MV-4-11 (cell line): ENCODE measurements around the gene EPB41L3.
"Not testable (repeated sequence)": the region's sequence is repeated elsewhere in the genome, so short reads cannot be mapped to it uniquely, and the experiment has no call there.

ENCODE experiments used
- DNase-seq: peaks from one replicate; lab custom pipeline; 2025; lab: John Stamatoyannopoulos, UW

The EPB41L3 gene

GRCh38 chr18:5496305-5496704 is 47.5 kb downstream of the EPB41L3 start:
- no peak for DNase-seq

GRCh38 chr18:5490753-5491480 is 52.9 kb downstream of the EPB41L3 start:
- peak; percentile 11 for DNase-seq

GRCh38 chr18:5488844-5489243 is 55.0 kb downstream of the EPB41L3 start:
- DNase-seq: no peak

DNA sequence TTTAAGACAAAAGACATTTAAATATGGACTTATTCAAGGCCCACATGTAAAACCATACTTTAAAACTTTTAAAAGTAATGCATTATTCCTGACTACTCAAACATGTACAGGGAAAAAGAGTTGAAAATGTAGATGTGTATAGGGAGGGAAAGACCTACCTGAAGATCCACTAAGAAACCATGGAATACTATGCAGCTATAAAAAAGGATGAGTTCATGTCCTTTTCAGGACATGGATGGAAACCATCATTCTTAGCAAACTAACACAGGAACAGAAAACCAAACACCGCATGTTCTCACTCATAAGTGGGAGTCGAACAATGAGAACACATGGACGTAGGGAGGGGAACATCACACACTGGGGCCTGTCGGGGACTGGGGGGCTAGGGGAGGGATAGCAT is 55.8 kb downstream of the EPB41L3 start:
- DNase-seq: not testable (repeated sequence)

- no peak for DNase-seq
These were observed 59.3 kb downstream of the EPB41L3 start for GRCh38 chr18:5484526-5484925.

DNA sequence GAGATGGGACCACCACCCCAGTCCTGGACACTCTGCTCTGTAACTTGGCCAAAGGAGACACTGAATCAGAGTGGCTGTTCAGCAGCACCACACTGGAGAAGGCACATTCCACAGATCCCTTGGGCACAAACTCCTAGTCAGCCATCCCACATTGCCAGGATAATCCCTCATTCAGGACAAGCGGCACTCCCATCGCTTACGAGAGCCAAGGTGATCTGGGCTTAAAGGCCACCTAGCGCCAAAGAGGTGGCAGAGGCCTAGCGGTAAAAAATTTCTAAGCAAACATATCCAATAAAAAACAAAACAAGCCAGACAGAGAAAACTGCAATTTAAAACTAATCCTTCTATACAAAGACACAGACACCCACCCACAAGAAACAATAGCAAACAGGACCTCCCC is 62.2 kb downstream of the EPB41L3 start:
- DNase-seq: no peak

DNA sequence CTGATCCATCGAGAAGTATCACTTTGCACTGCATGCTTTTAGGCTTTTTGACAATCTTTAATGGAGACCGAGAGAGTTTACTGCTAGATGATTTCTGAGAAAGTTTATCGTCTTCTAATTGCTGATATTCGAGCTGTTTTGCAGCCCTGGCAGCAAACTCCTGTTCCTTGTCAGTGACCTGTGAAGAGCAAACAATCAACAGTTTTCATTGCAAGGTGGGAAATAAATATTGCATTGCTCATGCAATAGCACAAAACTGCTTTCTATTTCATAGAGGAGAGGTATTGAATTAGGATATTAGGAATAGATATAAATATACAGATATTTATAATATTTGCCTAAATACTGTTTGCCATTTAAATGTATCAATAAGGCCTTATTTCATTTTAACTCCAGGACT is 65.5 kb downstream of the EPB41L3 start:
- DNase-seq: no peak

DNA sequence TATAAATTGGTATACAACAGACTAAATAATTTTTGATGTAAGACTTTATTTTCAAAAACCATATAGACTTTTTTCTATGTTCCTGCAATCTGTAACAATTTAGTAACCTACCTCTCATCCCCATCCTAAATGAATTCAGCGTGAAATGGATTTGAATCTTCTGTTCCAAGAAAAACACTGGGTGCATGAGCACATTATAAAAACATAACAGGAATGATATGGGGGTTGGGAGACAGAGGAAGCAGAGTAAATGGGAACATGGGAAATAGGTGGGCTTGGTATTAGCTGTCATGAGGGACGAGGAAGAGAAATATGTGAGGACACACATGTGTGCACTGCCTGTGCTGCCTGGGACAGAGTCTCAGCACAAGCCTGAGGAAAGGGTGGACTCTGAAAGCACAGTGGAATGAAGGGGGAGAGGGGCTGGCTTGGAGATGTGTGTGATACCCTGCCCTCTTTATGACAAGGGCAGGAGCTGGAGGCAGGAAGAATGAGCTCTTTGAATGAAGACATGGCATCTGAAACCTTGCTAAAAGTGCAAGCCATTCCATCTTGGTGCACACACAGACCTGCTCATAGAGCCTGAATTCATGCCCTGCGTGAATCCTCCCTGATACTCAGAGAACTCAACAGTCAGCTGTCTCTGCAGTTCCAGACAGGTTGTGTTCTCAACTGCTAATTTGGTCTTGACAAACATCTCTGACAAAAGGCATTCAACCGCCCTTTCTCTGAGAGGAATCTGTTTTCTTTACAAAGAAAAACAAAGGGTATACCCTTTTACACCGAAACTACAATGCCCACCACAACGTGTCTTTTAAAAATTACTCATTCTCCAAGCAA is 66.6 kb downstream of the EPB41L3 start:
- DNase-seq: no peak

GRCh38 chr18:5475267-5475666 is 68.5 kb downstream of the EPB41L3 start:
- peak; percentile 92 for DNase-seq

- no peak for DNase-seq
These were observed 74.5 kb downstream of the EPB41L3 start for GRCh38 chr18:5469340-5469739.

DNA sequence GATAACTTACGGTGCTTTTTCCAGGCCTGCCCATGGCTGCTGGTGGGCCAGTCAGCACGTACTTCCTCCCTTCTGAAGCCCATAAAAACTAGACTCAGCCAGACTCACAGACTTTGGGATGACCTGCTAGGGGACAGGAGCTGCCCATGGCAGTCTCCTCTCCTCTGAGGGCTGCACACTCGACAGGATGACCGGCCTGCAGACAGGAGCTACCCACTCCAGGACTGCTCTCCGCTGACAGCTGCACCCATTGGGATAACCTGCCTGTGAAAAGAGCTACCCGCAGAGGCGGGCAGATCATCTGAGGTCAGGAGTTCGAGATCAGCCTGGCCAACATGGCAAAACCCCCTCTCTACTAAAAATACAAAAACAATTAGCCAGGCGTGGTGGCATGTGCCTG is 75.4 kb downstream of the EPB41L3 start:
- DNase-seq: no peak

GRCh38 chr18:5467671-5468070 is 76.1 kb downstream of the EPB41L3 start:
- no peak for DNase-seq

DNA sequence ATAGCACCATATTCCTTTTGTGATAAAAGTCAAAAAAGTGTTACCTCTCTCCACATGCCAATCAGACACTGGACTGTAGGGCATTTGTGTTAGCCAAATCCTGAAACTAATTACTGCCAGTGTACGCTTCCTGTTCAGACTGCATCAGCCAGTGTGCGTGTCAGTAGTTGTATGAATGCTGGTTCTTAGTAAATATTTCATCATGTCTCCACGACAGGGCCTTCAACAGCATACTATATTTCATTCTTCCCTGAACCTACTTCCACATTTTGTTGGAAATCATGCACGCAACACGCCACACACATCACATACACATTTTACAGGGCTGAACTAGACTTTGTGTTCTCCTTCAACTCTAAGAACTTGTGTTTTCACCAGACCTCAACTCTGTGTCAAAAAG is 77.5 kb downstream of the EPB41L3 start:
- DNase-seq: peak; percentile 98

- peak; percentile 74 for DNase-seq
These were observed 79.5 kb downstream of the EPB41L3 start for GRCh38 chr18:5464251-5464650.

- DNase-seq: no peak
These were observed 80.0 kb downstream of the EPB41L3 start for GRCh38 chr18:5463831-5464230.

GRCh38 chr18:5463390-5463789 is 80.4 kb downstream of the EPB41L3 start:
- DNase-seq: peak; percentile 87

DNA sequence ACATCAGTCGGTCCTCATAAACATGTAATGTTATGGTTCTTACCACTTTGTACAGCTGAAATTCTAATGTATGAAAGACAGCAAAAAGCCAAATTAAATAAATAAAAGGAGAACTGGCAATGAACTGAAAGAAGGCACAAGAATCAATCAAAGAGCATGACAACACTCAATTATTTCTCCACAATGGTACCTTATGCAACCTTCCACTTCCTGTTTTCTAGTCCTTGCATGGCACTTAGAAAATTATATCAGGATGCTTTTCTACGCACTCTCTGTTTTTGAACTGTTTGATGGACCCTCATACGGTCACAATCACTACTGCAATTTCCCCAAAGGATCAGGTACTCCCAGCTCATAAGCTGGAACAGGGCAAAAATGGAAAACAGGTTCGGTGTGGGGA is 81.6 kb downstream of the EPB41L3 start:
- DNase-seq: peak; percentile 90

- no peak for DNase-seq
These were observed 82.8 kb downstream of the EPB41L3 start for GRCh38 chr18:5461041-5461440.

DNA sequence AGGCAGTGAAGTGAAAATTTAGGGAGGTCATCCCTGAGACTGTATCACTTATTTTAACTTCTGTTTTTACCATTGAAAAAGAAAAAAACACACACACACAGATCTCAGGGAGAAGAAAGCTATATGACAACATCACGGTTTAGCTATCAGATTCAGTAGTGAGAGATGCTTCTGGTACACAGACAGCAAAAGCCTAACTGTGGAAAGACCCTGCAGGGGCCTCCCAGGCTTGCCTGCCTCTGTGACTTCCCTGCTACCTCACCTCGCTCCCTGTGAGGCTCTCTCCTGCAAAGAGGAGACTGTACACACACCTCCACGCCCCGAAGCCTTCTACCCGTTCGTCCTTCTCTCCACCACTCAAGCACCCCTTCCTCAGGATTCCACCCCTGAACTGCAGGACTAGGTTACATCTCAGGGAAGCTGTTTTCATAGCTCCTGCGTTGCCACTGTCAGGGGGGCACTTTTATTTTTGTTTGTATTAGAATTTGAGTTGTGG is 86.3 kb downstream of the EPB41L3 start:
- DNase-seq: no peak

- DNase-seq: peak; percentile 84
These were observed 87.0 kb downstream of the EPB41L3 start for GRCh38 chr18:5456577-5457461.

DNA sequence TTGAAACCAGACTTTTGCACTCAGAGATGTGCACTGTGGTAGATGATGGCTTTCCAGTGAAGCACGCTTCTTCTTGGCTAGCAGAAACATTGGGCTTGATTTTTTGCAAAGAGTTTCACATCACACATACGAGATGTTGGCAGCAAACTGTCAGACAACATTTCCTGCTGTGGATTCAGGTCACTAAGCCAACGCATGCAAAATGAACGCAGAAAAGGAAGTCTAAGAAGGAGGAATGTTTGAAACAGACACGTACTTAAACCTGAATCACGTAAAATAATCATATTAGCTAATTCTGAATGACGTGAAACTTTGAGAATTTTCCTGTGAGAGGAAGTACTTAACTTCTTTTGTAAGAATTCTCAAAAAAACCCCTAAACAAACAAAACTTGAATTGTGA is 88.1 kb downstream of the EPB41L3 start:
- DNase-seq: peak; percentile 16

DNA sequence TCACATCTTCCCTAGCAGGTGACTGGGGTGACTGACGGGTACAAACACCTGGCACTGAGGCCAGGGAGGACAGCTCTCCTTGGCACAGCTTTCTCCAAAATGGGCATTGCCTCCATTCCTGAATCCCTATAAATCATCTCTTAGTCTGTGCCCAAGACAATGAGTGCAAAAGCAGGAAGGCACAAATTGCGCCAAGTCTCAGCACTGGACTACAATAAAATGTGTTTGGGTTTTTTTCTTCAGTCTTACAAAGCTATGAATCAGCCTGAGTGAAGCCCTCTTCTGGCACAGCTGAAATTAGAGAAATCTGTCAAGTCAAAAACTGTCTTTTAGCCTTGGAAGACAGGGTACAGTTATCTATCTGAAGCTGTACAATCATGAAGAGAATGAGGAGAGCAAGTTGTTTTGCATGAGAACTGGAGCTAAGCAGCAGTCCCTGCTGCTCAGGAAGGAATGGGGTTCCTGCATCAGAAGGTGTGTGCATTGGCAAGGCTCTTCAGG is 90.8 kb downstream of the EPB41L3 start:
- DNase-seq: no peak
